SJSA1 (cell line): Measurements from ENCODE around the gene FAM114A2. TPM values are rescaled to one million over a fixed set of nuclear protein-coding genes. Genes with fewer than 3 reads are reported as not detected.
A peak's percentile ranks its signal among the peaks of the same experiment; 100 is the strongest.

Experiments used
- DNase-seq, 2 experiments: peaks; one replicate each; pipeline ENCODE4 v3.0.0-alpha.2; 2015 to 2020; ENCODE audit warnings: low spot score in 2 of 2, low read depth in 1 of 2
- H3K27ac ChIP-seq: fragments of 250-450 bp; sonication (Bioruptor Pico); 2 replicates; pipeline ENCODE4 v1.5.1; 2020; ENCODE audit warnings: mild to moderate bottlenecking, moderate library complexity
- H3K27me3 ChIP-seq: fragments of 250-450 bp; sonication (Bioruptor Pico); replicated peaks from 2 replicates; pipeline ENCODE4 v1.5.1; 2020; ENCODE audit warnings: mild to moderate bottlenecking, moderate library complexity
- H3K36me3 ChIP-seq: fragments of 250-450 bp; sonication (Bioruptor Pico); 2 replicates; pipeline ENCODE4 v1.5.1; 2020; ENCODE audit warnings: mild to moderate bottlenecking
- H3K4me1 ChIP-seq: fragments of 250-450 bp; sonication (Bioruptor Pico); replicated peaks from 2 replicates; pipeline ENCODE4 v1.6.1; 2021; ENCODE audit warnings: mild to moderate bottlenecking
- H3K4me3 ChIP-seq: fragments of 250-450 bp; sonication (Bioruptor Pico); 2 replicates; pipeline ENCODE4 v1.5.1; 2020; ENCODE audit warnings: mild to moderate bottlenecking
- H3K9me3 ChIP-seq: fragments of 250-450 bp; sonication (Bioruptor Pico); replicated peaks from 2 replicates; pipeline ENCODE4 v1.5.1; 2020; ENCODE audit warnings: mild to moderate bottlenecking
- total RNA-seq: library from RNA; depleted of rRNA; stranded (reverse); fragments of >200 nt; shearing (Covaris generic); gene quantifications from 2 replicates; pipeline ENCODE4 v1.2.3, GENCODE V29; 2014

Gene FAM114A2
- total RNA-seq, 1 experiment from 2014 or later, result 49.1 TPM

DNA sequence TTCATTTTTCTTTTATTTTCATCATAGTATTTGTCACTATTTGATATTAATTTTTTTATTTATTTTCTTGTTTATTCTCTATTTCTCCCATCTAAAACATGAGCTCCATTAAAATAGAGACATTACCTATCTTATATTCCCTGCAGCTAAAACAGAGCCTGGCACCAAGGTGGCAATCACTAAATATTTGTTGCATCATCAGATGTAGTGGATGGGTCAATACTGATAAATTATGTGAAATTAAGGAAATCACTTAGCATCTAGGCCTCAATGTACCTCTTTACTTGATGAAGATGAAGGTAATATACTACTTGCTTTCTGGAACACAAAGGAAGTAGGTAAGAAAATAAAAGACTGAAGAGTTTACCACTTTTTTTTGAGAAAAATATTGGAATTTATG, 24.7 kb upstream of the FAM114A2 start:
- no peak for DNase-seq
- no peaks in the 10 kb centered on the region for H3K4me1 ChIP-seq
- no peak overlapping the region for H3K27ac ChIP-seq
- H3K27me3 ChIP-seq, result no peaks in the 10 kb centered on the region; the same call in 1 of the 2 replicates
- H3K4me3 ChIP-seq, result no peak overlapping the region
- H3K36me3 ChIP-seq, result no peaks in the 10 kb centered on the region
- 0 out of 2 replicates have a peak, but pooled peaks cover 2% of the 10 kb centered on the region for H3K9me3 ChIP-seq

DNA sequence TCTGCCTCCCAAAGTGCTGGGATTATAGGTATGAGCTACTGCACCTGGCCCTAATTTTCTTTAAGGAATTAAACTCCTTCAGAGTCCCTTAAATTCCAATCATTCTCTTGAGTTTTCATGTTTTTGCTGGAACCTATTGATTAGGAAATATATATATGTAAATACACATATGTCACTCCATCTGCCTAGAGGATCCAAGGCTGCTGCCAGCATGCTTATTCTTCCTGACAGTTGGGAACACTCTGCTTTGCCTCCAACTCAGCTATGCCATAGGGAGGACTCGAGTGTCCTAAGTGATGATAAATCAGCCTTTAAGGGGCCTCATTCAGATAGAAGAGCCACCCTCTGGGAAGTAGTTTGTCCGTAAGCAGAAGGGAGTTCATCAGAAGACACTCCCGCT, 21.9 kb upstream of the FAM114A2 start:
- Histone ChIP-seq H3K27ac (no peak overlapping the region), H3K36me3 (peaks cover 8% of the 10 kb centered on the region; the same call in 1 of the 2 replicates), H3K27me3 (no peaks in the 10 kb centered on the region), H3K9me3 (0 out of 2 replicates have a peak, but pooled peaks cover 2% of the 10 kb centered on the region), H3K4me1 (no peaks in the 10 kb centered on the region), H3K4me3 (no peak overlapping the region)
- DNase-seq, result no peak

GRCh38 chr5:154059583-154059982, 20.9 kb upstream of the FAM114A2 start:
- DNase-seq, result no peak
- H3K27me3 ChIP-seq, result no peaks in the 10 kb centered on the region
- H3K9me3 ChIP-seq, result no peaks in the 10 kb centered on the region
- H3K36me3 ChIP-seq, result peaks cover 15% of the 10 kb centered on the region
- no peak overlapping the region for H3K27ac ChIP-seq
- H3K4me1 ChIP-seq, result no peaks in the 10 kb centered on the region
- no peak overlapping the region for H3K4me3 ChIP-seq

- H3K9me3 ChIP-seq, result no peaks in the 10 kb centered on the region
- DNase-seq, result no peak
- no peak overlapping the region for H3K4me3 ChIP-seq
- no peaks in the 10 kb centered on the region for H3K27me3 ChIP-seq
- no peaks in the 10 kb centered on the region for H3K4me1 ChIP-seq
- peaks cover 20% of the 10 kb centered on the region for H3K36me3 ChIP-seq
- no peak overlapping the region for H3K27ac ChIP-seq
These were observed 20.3 kb upstream of the FAM114A2 start for GRCh38 chr5:154059039-154059430.

GRCh38 chr5:154058055-154059038, 19.6 kb upstream of the FAM114A2 start:
- H3K27me3 ChIP-seq, result no peaks in the 10 kb centered on the region
- H3K36me3 ChIP-seq, result peaks cover 27% of the 10 kb centered on the region
- no peak overlapping the region for H3K4me3 ChIP-seq
- no peak for DNase-seq
- H3K9me3 ChIP-seq, result no peaks in the 10 kb centered on the region
- H3K27ac ChIP-seq, result no peak overlapping the region
- no peaks in the 10 kb centered on the region for H3K4me1 ChIP-seq

DNA sequence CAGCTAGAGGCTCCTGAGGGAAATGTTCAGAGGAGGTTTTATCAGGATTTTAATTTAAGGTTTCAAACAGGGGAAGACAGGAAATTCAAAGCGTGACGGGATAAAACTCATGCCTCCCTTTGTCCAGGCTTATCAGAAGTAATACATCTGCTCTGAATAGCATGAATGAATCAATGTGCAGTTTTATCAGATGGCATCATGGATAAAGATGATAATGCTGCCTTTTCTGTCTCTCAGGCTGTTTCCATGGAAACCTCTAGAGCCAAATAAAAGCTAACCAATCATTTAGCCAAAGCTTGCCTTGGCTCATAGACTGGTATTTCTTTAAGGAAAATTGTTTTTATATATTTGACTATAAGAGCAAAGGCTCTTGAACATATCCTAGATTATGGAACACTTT, 16.5 kb upstream of the FAM114A2 start:
- H3K27me3 ChIP-seq, result no peaks in the 10 kb centered on the region
- no peak overlapping the region for H3K4me3 ChIP-seq
- no peaks in the 10 kb centered on the region for H3K4me1 ChIP-seq
- peaks cover 40% of the 10 kb centered on the region for H3K36me3 ChIP-seq
- no peak for DNase-seq
- no peak overlapping the region for H3K27ac ChIP-seq
- no peaks in the 10 kb centered on the region for H3K9me3 ChIP-seq

DNA sequence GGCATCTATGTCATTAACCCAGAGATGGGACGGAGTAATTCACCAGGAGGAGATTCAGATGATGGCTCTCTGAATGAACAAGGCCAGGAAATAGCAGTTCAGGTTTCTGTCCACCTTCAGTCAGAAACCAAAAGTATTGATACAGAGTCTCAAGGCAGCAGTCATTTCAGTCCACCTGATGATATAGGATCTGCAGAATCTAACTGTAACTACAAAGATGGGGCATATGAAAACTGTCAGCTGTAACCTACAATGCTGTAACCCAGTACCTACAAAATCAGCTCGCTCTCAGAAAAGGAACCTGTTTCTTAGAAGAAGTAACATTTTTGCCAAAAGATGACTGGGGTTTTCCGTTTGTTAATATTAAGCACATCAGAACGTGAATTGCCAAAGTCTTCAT, 14.8 kb upstream of the FAM114A2 start:
- Histone ChIP-seq H3K27me3 (no peaks in the 10 kb centered on the region), H3K4me1 (no peaks in the 10 kb centered on the region), H3K9me3 (no peaks in the 10 kb centered on the region), H3K36me3 (peaks cover 46% of the 10 kb centered on the region), H3K27ac (no peak overlapping the region), H3K4me3 (no peak overlapping the region)
- DNase-seq, result no peak

GRCh38 chr5:154049636-154050035, 10.9 kb upstream of the FAM114A2 start:
- H3K4me3 ChIP-seq, result no peak overlapping the region
- no peaks in the 10 kb centered on the region for H3K27me3 ChIP-seq
- no peaks in the 10 kb centered on the region for H3K4me1 ChIP-seq
- no peak overlapping the region for H3K27ac ChIP-seq
- peaks cover 38% of the 10 kb centered on the region for H3K36me3 ChIP-seq
- no peaks in the 10 kb centered on the region for H3K9me3 ChIP-seq
- no peak for DNase-seq

GRCh38 chr5:154047324-154047723, 8.6 kb upstream of the FAM114A2 start:
- no peak for DNase-seq
- Histone ChIP-seq H3K9me3 (no peaks in the 10 kb centered on the region), H3K27me3 (no peaks in the 10 kb centered on the region), H3K36me3 (peaks cover 27% of the 10 kb centered on the region), H3K27ac (no peak overlapping the region), H3K4me1 (no peaks in the 10 kb centered on the region), H3K4me3 (no peak overlapping the region)

GRCh38 chr5:154046486-154046885, 7.8 kb upstream of the FAM114A2 start:
- no peak overlapping the region for H3K27ac ChIP-seq
- no peak for DNase-seq
- H3K4me3 ChIP-seq, result no peak overlapping the region

GRCh38 chr5:154044581-154044980, 5.9 kb upstream of the FAM114A2 start:
- Histone ChIP-seq H3K27ac (no peak overlapping the region), H3K36me3 (peaks cover 14% of the 10 kb centered on the region), H3K27me3 (no peaks in the 10 kb centered on the region), H3K9me3 (no peaks in the 10 kb centered on the region), H3K4me3 (no peak overlapping the region), H3K4me1 (peaks cover 2% of the 10 kb centered on the region; the same call in 1 of the 2 replicates)
- no peak for DNase-seq

More at GRCh38 chr5:154046486-154046885, 7.8 kb upstream of the FAM114A2 start:
- no peaks in the 10 kb centered on the region for H3K27me3 ChIP-seq
- H3K9me3 ChIP-seq, result no peaks in the 10 kb centered on the region
- H3K4me1 ChIP-seq, result no peaks in the 10 kb centered on the region
- peaks cover 29% of the 10 kb centered on the region for H3K36me3 ChIP-seq

- Histone ChIP-seq H3K9me3 (no peaks in the 10 kb centered on the region), H3K27ac (no peak overlapping the region), H3K4me1 (peaks cover 3% of the 10 kb centered on the region; the same call in 1 of the 2 replicates), H3K27me3 (no peaks in the 10 kb centered on the region), H3K36me3 (peaks cover 14% of the 10 kb centered on the region), H3K4me3 (no peak overlapping the region)
- no peak for DNase-seq
These were observed 5.4 kb upstream of the FAM114A2 start for GRCh38 chr5:154044099-154044498.

GRCh38 chr5:154042766-154043165, 4.1 kb upstream of the FAM114A2 start:
- Histone ChIP-seq H3K4me1 (peaks cover 3% of the 10 kb centered on the region), H3K9me3 (no peaks in the 10 kb centered on the region), H3K36me3 (peaks cover 22% of the 10 kb centered on the region), H3K27me3 (no peaks in the 10 kb centered on the region), H3K4me3 (no peak overlapping the region), H3K27ac (no peak overlapping the region)
- DNase-seq, result no peak

DNA sequence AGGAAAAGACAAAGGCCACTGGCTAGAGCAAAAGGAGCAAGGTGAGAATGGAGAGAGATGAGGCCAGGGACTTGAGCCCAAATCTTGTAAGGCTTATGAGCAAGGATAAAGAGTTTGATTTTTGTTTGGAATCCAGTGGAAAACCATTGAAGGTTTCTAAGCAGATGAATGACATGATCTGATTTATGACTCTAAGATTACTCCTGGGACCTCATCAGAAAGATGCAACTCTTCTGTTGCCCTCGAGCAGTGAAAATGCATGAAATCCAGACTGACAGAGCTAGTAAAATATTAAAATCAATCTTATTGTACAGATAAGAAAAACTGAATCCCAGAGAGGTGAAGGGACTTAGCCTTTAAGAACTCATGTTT, 734 bp upstream of the FAM114A2 start:
- Histone ChIP-seq H3K4me1 (peaks cover 3% of the 10 kb centered on the region), H3K9me3 (no peaks in the 10 kb centered on the region), H3K27me3 (no peaks in the 10 kb centered on the region), H3K36me3 (peaks cover 15% of the 10 kb centered on the region), H3K27ac (peak overlapping the region; percentile 52; the same call in 1 of the 2 replicates), H3K4me3 (peak overlapping the region; percentile 73)
- DNase-seq, result no peak
